ENCODE results near the gene SEMA6B.

DNA sequence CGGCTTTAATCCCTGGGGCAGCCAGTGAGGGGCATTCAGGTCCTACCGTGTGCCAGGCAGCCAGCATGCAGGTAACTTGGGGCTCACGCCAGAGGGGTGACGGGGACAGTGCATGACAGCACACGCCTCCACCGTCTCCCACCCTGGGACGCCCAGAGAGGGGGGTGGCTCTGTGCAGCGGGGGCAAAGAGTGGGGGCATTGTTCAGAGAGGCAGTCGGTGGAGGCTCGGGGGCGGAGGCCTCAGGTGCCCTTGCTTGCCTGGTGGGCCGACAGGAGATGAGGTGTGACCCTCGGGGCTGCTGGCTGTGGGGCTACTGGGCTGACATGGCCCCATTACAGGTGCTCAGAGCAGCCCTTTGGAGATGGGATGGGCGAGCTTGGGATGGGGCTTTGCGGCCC lies 59.6 kb downstream of the SEMA6B start:
- TF ChIP-seq CTCF (conservative IDR thresholded peaks at IDR 0.05) (no peak), ZFX (IDR thresholded peaks at IDR 0.05) (no peak)
